GM12874 (cell line): ENCODE measurements around the gene TRPM7.

ENCODE experiments used
- CTCF ChIP-seq: IDR thresholded peaks from 2 replicates; pipeline ENCODE4 v1.5.1; 2011; ENCODE audit warnings: low read depth, mild to moderate bottlenecking, control low read depth, low read length, moderate library complexity; ENCODE audit not compliant: insufficient read depth

TRPM7 gene

DNA sequence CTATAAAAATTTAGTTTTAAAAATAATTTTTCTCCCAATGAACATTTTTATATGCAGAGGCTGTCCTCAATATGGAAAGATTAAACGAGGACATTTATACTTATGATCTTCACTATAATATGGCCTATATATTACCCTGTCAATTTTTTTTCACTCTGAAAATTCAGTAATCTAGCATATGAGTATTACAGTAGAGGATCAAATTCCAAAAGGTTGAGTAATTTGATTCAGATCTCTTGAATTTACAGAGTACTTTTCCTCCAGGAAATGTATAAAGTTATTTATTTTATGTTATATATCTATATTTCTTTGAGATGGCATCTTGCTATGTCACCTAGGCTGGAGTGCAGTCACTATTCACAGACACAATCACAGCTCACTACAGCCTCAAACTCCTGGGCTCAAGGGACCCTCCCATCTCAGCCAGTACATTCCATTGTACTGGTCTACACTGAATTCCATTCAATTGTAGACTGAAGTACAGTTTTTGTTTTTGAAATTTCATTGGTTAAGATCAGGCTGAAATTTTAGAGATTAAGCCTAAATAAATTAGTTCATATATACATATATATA lies 16.3 kb upstream of the TRPM7 start:
- TF ChIP-seq CTCF = no peak

GRCh38 chr15:50698101-50698500 lies 11.5 kb upstream of the TRPM7 start:
- no peak for TF ChIP-seq CTCF

DNA sequence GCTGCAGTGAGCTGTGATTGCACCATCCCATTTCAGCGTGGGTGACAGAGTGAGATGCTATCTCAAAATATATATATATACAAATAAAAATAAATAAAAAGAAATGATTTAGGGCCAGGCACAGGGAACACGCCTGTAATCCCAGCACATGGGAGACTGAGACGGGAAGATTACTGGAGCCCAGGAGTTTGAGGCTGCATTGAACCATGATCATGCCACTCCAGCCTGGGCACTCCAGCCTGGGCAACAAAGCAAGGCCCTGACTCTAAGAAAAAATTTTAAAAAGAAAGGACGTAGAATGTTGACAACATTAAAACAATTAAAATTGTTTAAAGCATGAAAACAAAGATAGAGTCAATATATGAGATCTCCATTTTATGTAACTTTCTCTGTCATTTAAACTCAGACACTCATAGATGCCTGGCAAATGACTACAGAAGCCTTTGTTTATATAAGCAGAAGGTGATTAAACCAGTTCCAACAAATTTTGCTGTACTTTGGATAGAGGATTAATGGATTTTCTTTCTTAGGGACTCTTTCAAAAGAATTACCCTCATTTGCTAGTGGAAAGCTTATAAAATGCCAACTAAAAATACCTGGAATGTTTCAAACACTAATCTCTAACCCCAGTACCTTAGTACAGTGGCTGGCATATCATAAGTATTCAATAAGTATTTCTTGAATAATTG lies 10.7 kb upstream of the TRPM7 start:
- no peak for TF ChIP-seq CTCF

- TF ChIP-seq CTCF = no peak
Measured at GRCh38 chr15:50687302-50687902, 805 bp upstream of the TRPM7 start.

DNA sequence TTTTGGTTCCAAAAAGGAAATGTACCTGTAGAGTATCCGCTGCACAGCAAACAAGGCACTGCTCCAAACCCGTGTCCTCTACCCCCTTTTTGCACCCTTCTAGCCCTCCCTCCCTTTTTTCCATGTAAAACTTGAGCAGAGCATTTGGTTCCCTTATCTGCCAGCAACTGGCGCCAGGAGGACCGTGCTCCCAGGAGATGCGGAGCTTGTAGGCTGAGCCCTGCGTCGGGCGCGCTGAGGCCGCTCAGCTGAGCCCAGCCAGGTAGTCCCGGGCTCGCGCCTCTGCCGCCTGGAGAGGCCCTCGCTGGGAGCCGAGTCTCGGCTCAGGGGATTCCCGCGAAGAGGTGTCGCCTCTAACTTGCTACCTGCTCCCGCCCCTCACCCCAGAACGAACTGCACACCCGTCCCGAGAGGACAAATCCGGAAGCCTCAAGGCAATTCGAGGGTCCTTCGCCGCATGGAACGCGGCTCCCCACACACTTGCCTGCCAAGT lies 575 bp downstream of the TRPM7 start:
- no peak for TF ChIP-seq CTCF

DNA sequence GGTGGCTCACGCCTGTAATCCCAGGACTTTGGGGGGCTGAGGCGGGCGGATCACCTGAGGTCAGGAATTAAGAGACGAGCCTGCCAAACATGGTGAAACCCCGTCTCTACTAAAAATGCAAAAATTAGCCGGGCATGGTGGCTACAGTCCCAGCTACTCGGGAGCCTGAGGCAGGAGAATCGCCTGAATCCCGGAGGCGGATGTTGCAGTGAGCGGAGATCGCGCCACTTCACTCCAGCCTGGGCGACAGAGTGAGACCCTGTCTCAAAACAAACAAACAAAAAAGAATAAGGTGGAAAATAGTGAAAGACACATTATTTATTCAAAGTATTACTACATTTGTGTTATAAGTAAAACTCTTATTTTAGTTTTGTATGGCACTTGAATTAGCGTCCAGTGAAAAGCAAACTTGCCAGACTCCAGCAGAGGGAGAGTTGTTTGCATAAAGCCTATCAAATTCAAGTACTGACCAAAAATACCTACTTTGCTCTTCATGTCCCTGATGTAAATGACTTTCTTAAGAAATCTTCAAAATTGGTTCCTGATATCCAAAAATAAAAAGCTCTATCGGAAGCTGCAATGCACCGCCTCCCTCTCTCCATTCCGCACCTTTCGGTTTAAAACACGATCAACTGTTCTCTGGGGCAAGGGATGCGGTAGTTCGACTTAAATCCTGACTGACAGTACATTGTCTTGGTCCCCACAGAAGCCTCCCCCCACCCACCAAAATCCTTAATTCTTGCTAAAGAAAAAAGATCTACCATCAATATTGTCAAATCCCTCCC lies 1.2 kb downstream of the TRPM7 start:
- no peak for TF ChIP-seq CTCF

GRCh38 chr15:50681467-50681866 lies 5.1 kb downstream of the TRPM7 start:
- no peak for TF ChIP-seq CTCF
